H1 (cell line): ENCODE data around the gene ZFP36L2. TPM values are rescaled to one million over a fixed set of nuclear protein-coding genes. Genes with fewer than 3 reads are reported as not detected.

Experiments used
- CREB1 ChIP-seq: IDR thresholded peaks from 2 replicates; pipeline ENCODE4 v1.6.1; 2012; ENCODE audit warnings: inconsistent platforms
- RFX5 ChIP-seq: IDR thresholded peaks from 2 replicates; pipeline ENCODE4 v1.6.1; 2011; ENCODE audit warnings: low read depth, low read length, improper control_type of control experiment, borderline replicate concordance
- SAP30 ChIP-seq: fragments of 300-600 bp; sonication (generic); IDR thresholded peaks from 2 replicates; pipeline ENCODE4 v1.7.1; 2012; ENCODE audit warnings: low read length, moderate library complexity, mild to moderate bottlenecking, inconsistent platforms; ENCODE audit not compliant: insufficient read depth, insufficient replicate concordance
- polyA plus RNA-seq, 7 experiments: library from polyadenylated mRNA; depleted of rRNA in 3 of 7; stranded (reverse) in 5 of 7; unstranded in 2 of 7; fragments of >200 nt in 5 of 7; fragments of 200-250 nt in 2 of 7; gene quantifications; 1 replicate in 5 of 7; 2 replicates in 1 of 7; 4 replicates in 1 of 7; pipeline versions ENCODE4 v1.2.1 to v1.2.3, GENCODE V29; 2011 to 2013; ENCODE audit warnings: missing spikeins in 2 of 7, mixed read lengths in 2 of 7
- total RNA-seq: library from RNA; stranded (reverse); fragmentation: NEBNext Ultra II Directional; extraction: Animal tissue kit (Norgen Biotek cat#: 25700); gene quantifications from 2 replicates; pipeline ENCODE4 v1.2.1, GENCODE V29; 2021
- TF ChIP-seq, protein P1 (sequence below): fragments of 300-600 bp; sonication (generic); IDR thresholded peaks from 2 replicates; pipeline ENCODE4 v1.7.1; 2012; ENCODE audit warnings: low read length, moderate library complexity, mild to moderate bottlenecking, inconsistent platforms; ENCODE audit not compliant: insufficient replicate concordance

The ZFP36L2 gene
- total and polyA plus RNA-seq, 2 of the 8 experiments (the other 6 are each of a cell fraction or from before 2014, with no cell fraction given), result 13.4 to 102 TPM

- TF ChIP-seq, protein P1, sequence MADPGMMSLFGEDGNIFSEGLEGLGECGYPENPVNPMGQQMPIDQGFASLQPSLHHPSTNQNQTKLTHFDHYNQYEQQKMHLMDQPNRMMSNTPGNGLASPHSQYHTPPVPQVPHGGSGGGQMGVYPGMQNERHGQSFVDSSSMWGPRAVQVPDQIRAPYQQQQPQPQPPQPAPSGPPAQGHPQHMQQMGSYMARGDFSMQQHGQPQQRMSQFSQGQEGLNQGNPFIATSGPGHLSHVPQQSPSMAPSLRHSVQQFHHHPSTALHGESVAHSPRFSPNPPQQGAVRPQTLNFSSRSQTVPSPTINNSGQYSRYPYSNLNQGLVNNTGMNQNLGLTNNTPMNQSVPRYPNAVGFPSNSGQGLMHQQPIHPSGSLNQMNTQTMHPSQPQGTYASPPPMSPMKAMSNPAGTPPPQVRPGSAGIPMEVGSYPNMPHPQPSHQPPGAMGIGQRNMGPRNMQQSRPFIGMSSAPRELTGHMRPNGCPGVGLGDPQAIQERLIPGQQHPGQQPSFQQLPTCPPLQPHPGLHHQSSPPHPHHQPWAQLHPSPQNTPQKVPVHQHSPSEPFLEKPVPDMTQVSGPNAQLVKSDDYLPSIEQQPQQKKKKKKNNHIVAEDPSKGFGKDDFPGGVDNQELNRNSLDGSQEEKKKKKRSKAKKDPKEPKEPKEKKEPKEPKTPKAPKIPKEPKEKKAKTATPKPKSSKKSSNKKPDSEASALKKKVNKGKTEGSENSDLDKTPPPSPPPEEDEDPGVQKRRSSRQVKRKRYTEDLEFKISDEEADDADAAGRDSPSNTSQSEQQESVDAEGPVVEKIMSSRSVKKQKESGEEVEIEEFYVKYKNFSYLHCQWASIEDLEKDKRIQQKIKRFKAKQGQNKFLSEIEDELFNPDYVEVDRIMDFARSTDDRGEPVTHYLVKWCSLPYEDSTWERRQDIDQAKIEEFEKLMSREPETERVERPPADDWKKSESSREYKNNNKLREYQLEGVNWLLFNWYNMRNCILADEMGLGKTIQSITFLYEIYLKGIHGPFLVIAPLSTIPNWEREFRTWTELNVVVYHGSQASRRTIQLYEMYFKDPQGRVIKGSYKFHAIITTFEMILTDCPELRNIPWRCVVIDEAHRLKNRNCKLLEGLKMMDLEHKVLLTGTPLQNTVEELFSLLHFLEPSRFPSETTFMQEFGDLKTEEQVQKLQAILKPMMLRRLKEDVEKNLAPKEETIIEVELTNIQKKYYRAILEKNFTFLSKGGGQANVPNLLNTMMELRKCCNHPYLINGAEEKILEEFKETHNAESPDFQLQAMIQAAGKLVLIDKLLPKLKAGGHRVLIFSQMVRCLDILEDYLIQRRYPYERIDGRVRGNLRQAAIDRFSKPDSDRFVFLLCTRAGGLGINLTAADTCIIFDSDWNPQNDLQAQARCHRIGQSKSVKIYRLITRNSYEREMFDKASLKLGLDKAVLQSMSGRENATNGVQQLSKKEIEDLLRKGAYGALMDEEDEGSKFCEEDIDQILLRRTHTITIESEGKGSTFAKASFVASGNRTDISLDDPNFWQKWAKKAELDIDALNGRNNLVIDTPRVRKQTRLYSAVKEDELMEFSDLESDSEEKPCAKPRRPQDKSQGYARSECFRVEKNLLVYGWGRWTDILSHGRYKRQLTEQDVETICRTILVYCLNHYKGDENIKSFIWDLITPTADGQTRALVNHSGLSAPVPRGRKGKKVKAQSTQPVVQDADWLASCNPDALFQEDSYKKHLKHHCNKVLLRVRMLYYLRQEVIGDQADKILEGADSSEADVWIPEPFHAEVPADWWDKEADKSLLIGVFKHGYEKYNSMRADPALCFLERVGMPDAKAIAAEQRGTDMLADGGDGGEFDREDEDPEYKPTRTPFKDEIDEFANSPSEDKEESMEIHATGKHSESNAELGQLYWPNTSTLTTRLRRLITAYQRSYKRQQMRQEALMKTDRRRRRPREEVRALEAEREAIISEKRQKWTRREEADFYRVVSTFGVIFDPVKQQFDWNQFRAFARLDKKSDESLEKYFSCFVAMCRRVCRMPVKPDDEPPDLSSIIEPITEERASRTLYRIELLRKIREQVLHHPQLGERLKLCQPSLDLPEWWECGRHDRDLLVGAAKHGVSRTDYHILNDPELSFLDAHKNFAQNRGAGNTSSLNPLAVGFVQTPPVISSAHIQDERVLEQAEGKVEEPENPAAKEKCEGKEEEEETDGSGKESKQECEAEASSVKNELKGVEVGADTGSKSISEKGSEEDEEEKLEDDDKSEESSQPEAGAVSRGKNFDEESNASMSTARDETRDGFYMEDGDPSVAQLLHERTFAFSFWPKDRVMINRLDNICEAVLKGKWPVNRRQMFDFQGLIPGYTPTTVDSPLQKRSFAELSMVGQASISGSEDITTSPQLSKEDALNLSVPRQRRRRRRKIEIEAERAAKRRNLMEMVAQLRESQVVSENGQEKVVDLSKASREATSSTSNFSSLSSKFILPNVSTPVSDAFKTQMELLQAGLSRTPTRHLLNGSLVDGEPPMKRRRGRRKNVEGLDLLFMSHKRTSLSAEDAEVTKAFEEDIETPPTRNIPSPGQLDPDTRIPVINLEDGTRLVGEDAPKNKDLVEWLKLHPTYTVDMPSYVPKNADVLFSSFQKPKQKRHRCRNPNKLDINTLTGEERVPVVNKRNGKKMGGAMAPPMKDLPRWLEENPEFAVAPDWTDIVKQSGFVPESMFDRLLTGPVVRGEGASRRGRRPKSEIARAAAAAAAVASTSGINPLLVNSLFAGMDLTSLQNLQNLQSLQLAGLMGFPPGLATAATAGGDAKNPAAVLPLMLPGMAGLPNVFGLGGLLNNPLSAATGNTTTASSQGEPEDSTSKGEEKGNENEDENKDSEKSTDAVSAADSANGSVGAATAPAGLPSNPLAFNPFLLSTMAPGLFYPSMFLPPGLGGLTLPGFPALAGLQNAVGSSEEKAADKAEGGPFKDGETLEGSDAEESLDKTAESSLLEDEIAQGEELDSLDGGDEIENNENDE, result no peak
- TF ChIP-seq RFX5 (no peak), CREB1 (no peak), SAP30 (no peak)
Observed at GRCh38 chr2:43199492-43200488, 26.6 kb downstream of the ZFP36L2 start (continued).
